HEK293 (cell line): ENCODE results near the gene RNF151.

Experiments used
- EGR2 ChIP-seq: fragments of 450-650 bp; formaldehyde crosslinking; IDR thresholded peaks from 2 replicates; pipeline ENCODE4 v1.5.1; 2016; ENCODE audit warnings: low read depth, missing biosample characterization, missing genetic modification characterization
- IKZF3 ChIP-seq: fragments of 450-650 bp; IDR thresholded peaks from 2 replicates; pipeline ENCODE4 v1.5.0; 2018; ENCODE audit warnings: missing biosample characterization, mild to moderate bottlenecking, missing genetic modification characterization, moderate library complexity
- MYNN ChIP-seq: fragments of 450-650 bp; formaldehyde crosslinking; IDR thresholded peaks from 2 replicates; pipeline ENCODE4 v1.5.1; 2016; ENCODE audit warnings: missing biosample characterization, missing genetic modification characterization, borderline replicate concordance
- OSR2 ChIP-seq: fragments of 450-650 bp; formaldehyde crosslinking; IDR thresholded peaks from 2 replicates; pipeline ENCODE4 v1.5.1; 2016; ENCODE audit warnings: missing biosample characterization, missing genetic modification characterization
- SALL2 ChIP-seq: fragments of 450-650 bp; formaldehyde crosslinking; IDR thresholded peaks from 2 replicates; pipeline ENCODE4 v1.5.0; 2017; ENCODE audit warnings: missing biosample characterization, mild to moderate bottlenecking, missing genetic modification characterization, borderline replicate concordance
- TCF7L2 ChIP-seq: IDR thresholded peaks from 2 replicates; pipeline ENCODE4 v1.6.1; 2011; ENCODE audit warnings: low read depth, mild to moderate bottlenecking, inconsistent platforms, low read length, moderate library complexity, borderline replicate concordance
- YY2 ChIP-seq: fragments of 450-650 bp; formaldehyde crosslinking; IDR thresholded peaks from 2 replicates; pipeline ENCODE4 v1.5.1; 2016; ENCODE audit warnings: missing biosample characterization, missing genetic modification characterization
- ZBTB17 ChIP-seq: fragments of 450-650 bp; formaldehyde crosslinking; IDR thresholded peaks from 2 replicates; pipeline ENCODE4 v1.5.1; 2016; ENCODE audit warnings: missing biosample characterization, missing genetic modification characterization
- ZBTB7A ChIP-seq: fragments of 450-650 bp; formaldehyde crosslinking; IDR thresholded peaks from 2 replicates; pipeline ENCODE4 v1.5.1; 2016; ENCODE audit warnings: low read depth, missing biosample characterization, missing genetic modification characterization
- ZBTB8A ChIP-seq: fragments of 450-650 bp; formaldehyde crosslinking; IDR thresholded peaks from 2 replicates; pipeline ENCODE4 v1.5.1; 2016; ENCODE audit warnings: missing biosample characterization, missing genetic modification characterization
- ZIC2 ChIP-seq: fragments of 450-650 bp; formaldehyde crosslinking; IDR thresholded peaks from 2 replicates; pipeline ENCODE4 v1.5.1; 2016; ENCODE audit warnings: missing biosample characterization, missing genetic modification characterization
- ZNF112 ChIP-seq: fragments of 450-650 bp; formaldehyde crosslinking; IDR thresholded peaks from 2 replicates; pipeline ENCODE4 v1.5.0; 2017; ENCODE audit warnings: missing biosample characterization, missing genetic modification characterization
- ZNF174 ChIP-seq: fragments of 450-650 bp; formaldehyde crosslinking; IDR thresholded peaks from 2 replicates; pipeline ENCODE4 v1.5.0; 2017; ENCODE audit warnings: missing biosample characterization, mild to moderate bottlenecking, missing genetic modification characterization
- ZNF184 ChIP-seq: fragments of 450-650 bp; IDR thresholded peaks from 2 replicates; pipeline ENCODE4 v1.5.1; 2018; ENCODE audit warnings: missing biosample characterization, mild to moderate bottlenecking, missing genetic modification characterization
- ZNF2 ChIP-seq: fragments of 450-650 bp; formaldehyde crosslinking; IDR thresholded peaks from 2 replicates; pipeline ENCODE4 v1.5.1; 2016; ENCODE audit warnings: missing biosample characterization, missing genetic modification characterization
- ZNF202 ChIP-seq: fragments of 450-650 bp; formaldehyde crosslinking; IDR thresholded peaks from 2 replicates; pipeline ENCODE4 v1.5.1; 2016; ENCODE audit warnings: missing biosample characterization, missing genetic modification characterization, borderline replicate concordance
- ZNF335 ChIP-seq: fragments of 450-650 bp; formaldehyde crosslinking; conservative IDR thresholded peaks from 2 replicates; pipeline ENCODE4 v1.5.1; 2016; ENCODE audit warnings: missing biosample characterization, missing genetic modification characterization
- ZNF350 ChIP-seq: fragments of 450-650 bp; formaldehyde crosslinking; IDR thresholded peaks from 2 replicates; pipeline ENCODE4 v1.5.0; 2017; ENCODE audit warnings: missing biosample characterization, mild to moderate bottlenecking, missing genetic modification characterization
- ZNF37A ChIP-seq: fragments of 450-650 bp; IDR thresholded peaks from 2 replicates; pipeline ENCODE4 v1.5.1; 2018; ENCODE audit warnings: missing biosample characterization, missing genetic modification characterization
- ZNF391 ChIP-seq: fragments of 450-650 bp; formaldehyde crosslinking; IDR thresholded peaks from 2 replicates; pipeline ENCODE4 v1.5.1; 2016; ENCODE audit warnings: low read depth, missing biosample characterization, missing genetic modification characterization, borderline replicate concordance
- ZNF561 ChIP-seq: fragments of 450-650 bp; IDR thresholded peaks from 2 replicates; pipeline ENCODE4 v1.5.1; 2018; ENCODE audit warnings: missing biosample characterization, missing genetic modification characterization, borderline replicate concordance
- ZNF76 ChIP-seq: fragments of 450-650 bp; formaldehyde crosslinking; IDR thresholded peaks from 2 replicates; pipeline ENCODE4; 2016; ENCODE audit warnings: low read depth, missing biosample characterization, missing genetic modification characterization, borderline replicate concordance
- ZNF777 ChIP-seq: fragments of 450-650 bp; formaldehyde crosslinking; IDR thresholded peaks from 2 replicates; pipeline ENCODE4 v1.5.1; 2017; ENCODE audit warnings: missing biosample characterization, missing genetic modification characterization, borderline replicate concordance
- ZNF792 ChIP-seq: fragments of 450-650 bp; formaldehyde crosslinking; IDR thresholded peaks from 2 replicates; pipeline ENCODE4 v1.5.1; 2016; ENCODE audit warnings: missing biosample characterization, missing genetic modification characterization
- ZNF837 ChIP-seq: fragments of 450-650 bp; formaldehyde crosslinking; IDR thresholded peaks from 2 replicates; pipeline ENCODE4 v1.5.1; 2016; ENCODE audit warnings: missing biosample characterization, missing genetic modification characterization
- TF ChIP-seq, protein P1 (sequence below): fragments of 450-650 bp; formaldehyde crosslinking; IDR thresholded peaks from 2 replicates; pipeline ENCODE4 v1.5.1; 2016; ENCODE audit warnings: missing biosample characterization, missing genetic modification characterization
- TF ChIP-seq, protein P2 (sequence below): fragments of 450-650 bp; formaldehyde crosslinking; IDR thresholded peaks from 2 replicates; pipeline ENCODE4 v1.5.1; 2016; ENCODE audit warnings: missing biosample characterization, missing genetic modification characterization
- TF ChIP-seq, protein P3 (sequence below): fragments of 450-650 bp; formaldehyde crosslinking; IDR thresholded peaks from 2 replicates; pipeline ENCODE4 v1.5.1; 2016; ENCODE audit warnings: missing biosample characterization, missing genetic modification characterization
- TF ChIP-seq, protein P4 (sequence below): fragments of 450-650 bp; formaldehyde crosslinking; IDR thresholded peaks from 2 replicates; pipeline ENCODE4 v1.5.1; 2017; ENCODE audit warnings: missing biosample characterization, missing genetic modification characterization

The RNF151 gene

DNA sequence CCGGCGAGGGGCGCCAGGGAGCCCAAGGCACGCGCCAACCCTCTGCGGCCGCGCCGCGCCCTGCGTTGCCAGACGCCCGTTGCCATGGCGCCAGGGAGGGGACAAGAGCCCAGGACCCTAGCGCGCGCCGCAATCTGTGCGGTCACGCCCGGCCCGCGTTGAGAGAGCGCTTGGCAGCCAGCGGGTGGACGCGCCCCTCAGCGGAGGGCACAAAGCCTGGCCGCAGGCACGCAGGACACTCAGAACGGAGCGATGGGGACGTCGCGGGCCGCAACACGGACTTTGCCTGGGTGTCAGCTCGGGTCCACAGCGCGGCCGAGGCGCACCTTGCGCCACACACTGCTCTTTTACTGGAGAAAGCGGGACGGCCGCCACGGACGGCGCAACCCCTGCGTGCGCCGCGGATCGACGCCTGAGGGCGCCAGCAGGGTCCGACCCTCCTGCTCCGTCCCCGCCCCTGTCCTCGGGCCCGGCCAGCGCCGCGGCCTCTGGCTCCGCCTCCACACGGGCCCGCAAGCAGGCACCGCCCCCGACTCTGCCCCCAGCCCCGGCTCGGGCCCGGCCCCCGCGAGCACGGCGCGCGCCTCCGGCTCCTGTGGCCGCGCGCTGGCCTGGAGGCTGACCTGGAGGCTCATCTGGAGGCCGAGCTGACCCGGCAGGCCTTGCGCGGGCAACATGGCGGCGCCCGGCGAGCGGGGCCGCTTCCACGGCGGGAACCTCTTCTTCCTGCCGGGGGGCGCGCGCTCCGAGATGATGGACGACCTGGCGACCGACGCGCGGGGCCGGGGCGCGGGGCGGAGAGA, 17.1 kb downstream of the RNF151 start, which contains the start of gene GFER (continued):
- TF ChIP-seq, protein P1, sequence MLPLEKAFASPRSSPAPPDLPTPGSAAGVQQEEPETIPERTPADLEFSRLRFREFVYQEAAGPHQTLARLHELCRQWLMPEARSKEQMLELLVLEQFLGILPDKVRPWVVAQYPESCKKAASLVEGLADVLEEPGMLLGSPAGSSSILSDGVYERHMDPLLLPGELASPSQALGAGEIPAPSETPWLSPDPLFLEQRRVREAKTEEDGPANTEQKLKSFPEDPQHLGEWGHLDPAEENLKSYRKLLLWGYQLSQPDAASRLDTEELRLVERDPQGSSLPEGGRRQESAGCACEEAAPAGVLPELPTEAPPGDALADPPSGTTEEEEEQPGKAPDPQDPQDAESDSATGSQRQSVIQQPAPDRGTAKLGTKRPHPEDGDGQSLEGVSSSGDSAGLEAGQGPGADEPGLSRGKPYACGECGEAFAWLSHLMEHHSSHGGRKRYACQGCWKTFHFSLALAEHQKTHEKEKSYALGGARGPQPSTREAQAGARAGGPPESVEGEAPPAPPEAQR (tag by site-specific recombination), result no peak
- TF ChIP-seq ZBTB17 (peak; percentile 94), ZNF335 (peak; percentile 86), ZNF76 (peak; percentile 87), ZNF391 (tag by site-specific recombination) (peak; percentile 47; the same call in 1 of the 2 replicates), ZNF202 (no peak), TCF7L2 (no peak), YY2 (peak; percentile 68), MYNN (tag by site-specific recombination) (peak; percentile 99), ZNF112 (tag by site-specific recombination) (no peak), IKZF3 (tag by site-specific recombination) (peak; percentile 53), ZNF37A (tag by site-specific recombination) (no peak), ZNF174 (tag by site-specific recombination) (no peak), ZNF350 (no peak), ZNF777 (tag by site-specific recombination) (peak; percentile 45; the same call in 1 of the 2 replicates), ZIC2 (tag by site-specific recombination) (peak; percentile 81), ZNF2 (tag by site-specific recombination) (peak; percentile 69), EGR2 (tag by site-specific recombination) (no peak), ZBTB8A (tag by site-specific recombination) (peak; percentile 98), ZNF561 (tag by site-specific recombination) (peak; percentile 82; the same call in 1 of the 2 replicates), ZNF837 (tag by site-specific recombination) (peak; percentile 79; the same call in 1 of the 2 replicates), ZBTB7A (tag by site-specific recombination) (peak; percentile 59; the same call in 1 of the 2 replicates), ZNF792 (tag by site-specific recombination) (0 out of 2 replicates have a peak, but pooled peaks have one; percentile 41), SALL2 (tag by site-specific recombination) (no peak), OSR2 (tag by site-specific recombination) (peak; percentile 7; the same call in 1 of the 2 replicates), ZNF184 (peak; percentile 75; the same call in 1 of the 2 replicates)
- TF ChIP-seq, protein P2, sequence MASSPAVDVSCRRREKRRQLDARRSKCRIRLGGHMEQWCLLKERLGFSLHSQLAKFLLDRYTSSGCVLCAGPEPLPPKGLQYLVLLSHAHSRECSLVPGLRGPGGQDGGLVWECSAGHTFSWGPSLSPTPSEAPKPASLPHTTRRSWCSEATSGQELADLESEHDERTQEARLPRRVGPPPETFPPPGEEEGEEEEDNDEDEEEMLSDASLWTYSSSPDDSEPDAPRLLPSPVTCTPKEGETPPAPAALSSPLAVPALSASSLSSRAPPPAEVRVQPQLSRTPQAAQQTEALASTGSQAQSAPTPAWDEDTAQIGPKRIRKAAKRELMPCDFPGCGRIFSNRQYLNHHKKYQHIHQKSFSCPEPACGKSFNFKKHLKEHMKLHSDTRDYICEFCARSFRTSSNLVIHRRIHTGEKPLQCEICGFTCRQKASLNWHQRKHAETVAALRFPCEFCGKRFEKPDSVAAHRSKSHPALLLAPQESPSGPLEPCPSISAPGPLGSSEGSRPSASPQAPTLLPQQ (tag by site-specific recombination), result peak; percentile 53; the same call in 1 of the 2 replicates
- TF ChIP-seq, protein P3, sequence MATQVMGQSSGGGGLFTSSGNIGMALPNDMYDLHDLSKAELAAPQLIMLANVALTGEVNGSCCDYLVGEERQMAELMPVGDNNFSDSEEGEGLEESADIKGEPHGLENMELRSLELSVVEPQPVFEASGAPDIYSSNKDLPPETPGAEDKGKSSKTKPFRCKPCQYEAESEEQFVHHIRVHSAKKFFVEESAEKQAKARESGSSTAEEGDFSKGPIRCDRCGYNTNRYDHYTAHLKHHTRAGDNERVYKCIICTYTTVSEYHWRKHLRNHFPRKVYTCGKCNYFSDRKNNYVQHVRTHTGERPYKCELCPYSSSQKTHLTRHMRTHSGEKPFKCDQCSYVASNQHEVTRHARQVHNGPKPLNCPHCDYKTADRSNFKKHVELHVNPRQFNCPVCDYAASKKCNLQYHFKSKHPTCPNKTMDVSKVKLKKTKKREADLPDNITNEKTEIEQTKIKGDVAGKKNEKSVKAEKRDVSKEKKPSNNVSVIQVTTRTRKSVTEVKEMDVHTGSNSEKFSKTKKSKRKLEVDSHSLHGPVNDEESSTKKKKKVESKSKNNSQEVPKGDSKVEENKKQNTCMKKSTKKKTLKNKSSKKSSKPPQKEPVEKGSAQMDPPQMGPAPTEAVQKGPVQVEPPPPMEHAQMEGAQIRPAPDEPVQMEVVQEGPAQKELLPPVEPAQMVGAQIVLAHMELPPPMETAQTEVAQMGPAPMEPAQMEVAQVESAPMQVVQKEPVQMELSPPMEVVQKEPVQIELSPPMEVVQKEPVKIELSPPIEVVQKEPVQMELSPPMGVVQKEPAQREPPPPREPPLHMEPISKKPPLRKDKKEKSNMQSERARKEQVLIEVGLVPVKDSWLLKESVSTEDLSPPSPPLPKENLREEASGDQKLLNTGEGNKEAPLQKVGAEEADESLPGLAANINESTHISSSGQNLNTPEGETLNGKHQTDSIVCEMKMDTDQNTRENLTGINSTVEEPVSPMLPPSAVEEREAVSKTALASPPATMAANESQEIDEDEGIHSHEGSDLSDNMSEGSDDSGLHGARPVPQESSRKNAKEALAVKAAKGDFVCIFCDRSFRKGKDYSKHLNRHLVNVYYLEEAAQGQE (tag by site-specific recombination), result no peak
- TF ChIP-seq, protein P4, sequence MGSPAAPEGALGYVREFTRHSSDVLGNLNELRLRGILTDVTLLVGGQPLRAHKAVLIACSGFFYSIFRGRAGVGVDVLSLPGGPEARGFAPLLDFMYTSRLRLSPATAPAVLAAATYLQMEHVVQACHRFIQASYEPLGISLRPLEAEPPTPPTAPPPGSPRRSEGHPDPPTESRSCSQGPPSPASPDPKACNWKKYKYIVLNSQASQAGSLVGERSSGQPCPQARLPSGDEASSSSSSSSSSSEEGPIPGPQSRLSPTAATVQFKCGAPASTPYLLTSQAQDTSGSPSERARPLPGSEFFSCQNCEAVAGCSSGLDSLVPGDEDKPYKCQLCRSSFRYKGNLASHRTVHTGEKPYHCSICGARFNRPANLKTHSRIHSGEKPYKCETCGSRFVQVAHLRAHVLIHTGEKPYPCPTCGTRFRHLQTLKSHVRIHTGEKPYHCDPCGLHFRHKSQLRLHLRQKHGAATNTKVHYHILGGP (tag by site-specific recombination), result no peak
